ENCODE results near the gene PAQR4.

Gene PAQR4

GRCh38 chr16:3007957-3008689 is 39.0 kb downstream of the PAQR4 start:
- peak; percentile 45 for DNase-seq

GRCh38 chr16:3008690-3009037 is 39.5 kb downstream of the PAQR4 start:
- no peak for DNase-seq

- DNase-seq, result no peak
These were observed 40.6 kb downstream of the PAQR4 start for GRCh38 chr16:3009568-3010390.

GRCh38 chr16:3010510-3010909 is 41.4 kb downstream of the PAQR4 start:
- no peak for DNase-seq

GRCh38 chr16:3012246-3012645 is 43.1 kb downstream of the PAQR4 start:
- DNase-seq, result no peak

- peak; percentile 23 for DNase-seq
These were observed 43.8 kb downstream of the PAQR4 start, which contains the start of gene CLDN9 for GRCh38 chr16:3012828-3013420. Gene CLDN9 (plus strand): TSS chr16:3012923. CDS start chr16:3013363, 440 bp downstream.

GRCh38 chr16:3013491-3013951 is 44.4 kb downstream of the PAQR4 start:
- DNase-seq, result no peak

- DNase-seq, result no peak
These were observed 45.0 kb downstream of the PAQR4 start for GRCh38 chr16:3013998-3014690.

- DNase-seq, result no peak
These were observed 45.8 kb downstream of the PAQR4 start for GRCh38 chr16:3014971-3015370.

GRCh38 chr16:3015865-3016521 is 46.8 kb downstream of the PAQR4 start:
- no peak for DNase-seq

- DNase-seq, result no peak
These were observed 48.2 kb downstream of the PAQR4 start for GRCh38 chr16:3017344-3017743.

GRCh38 chr16:3017794-3018506 is 48.8 kb downstream of the PAQR4 start, which contains the start of gene CLDN6:
Gene CLDN6 (minus strand): TSS chr16:3018183. CDS start chr16:3016021, 2,162 bp downstream.
- DNase-seq, result peak; percentile 57

GRCh38 chr16:3019594-3020246 is 50.6 kb downstream of the PAQR4 start:
- DNase-seq, result no peak

GRCh38 chr16:3020247-3020603 is 51.1 kb downstream of the PAQR4 start, which contains the start of gene TNFRSF12A:
Gene TNFRSF12A (plus strand): TSS chr16:3020368. CDS start chr16:3020398, 30 bp downstream.
- DNase-seq, result peak; percentile 82

- peak; percentile 89 for DNase-seq
These were observed 51.7 kb downstream of the PAQR4 start for GRCh38 chr16:3020604-3021448.

- peak; percentile 91 for DNase-seq
These were observed 52.5 kb downstream of the PAQR4 start for GRCh38 chr16:3021449-3022207.

- peak; percentile 92 for DNase-seq
These were observed 53.1 kb downstream of the PAQR4 start for GRCh38 chr16:3022208-3022683.

- peak; percentile 44 for DNase-seq
These were observed 53.7 kb downstream of the PAQR4 start for GRCh38 chr16:3022684-3023414.

All from CD4-positive, alpha-beta T cell treated with Interleukin-6 for 4 hours (primary cell).